Amniotic stem cell (primary cell): ENCODE results near the gene PIK3R5.

Experiments
- DNase-seq: peaks from one replicate; lab custom pipeline; 2025; lab: John Stamatoyannopoulos, UW

PIK3R5 gene

GRCh38 chr17:8922451-8922850 lies 43.1 kb downstream of the PIK3R5 start:
- peak; percentile 20 for DNase-seq

GRCh38 chr17:8921147-8921546 lies 44.4 kb downstream of the PIK3R5 start:
- no peak for DNase-seq

GRCh38 chr17:8918807-8919465 lies 46.6 kb downstream of the PIK3R5 start:
- no peak for DNase-seq

GRCh38 chr17:8916466-8916865 lies 49.0 kb downstream of the PIK3R5 start:
- no peak for DNase-seq

GRCh38 chr17:8914554-8914953 lies 51.0 kb downstream of the PIK3R5 start:
- DNase-seq: no peak

- DNase-seq: no peak
Measured at GRCh38 chr17:8913879-8914278, 51.6 kb downstream of the PIK3R5 start.

GRCh38 chr17:8913091-8913490 lies 52.4 kb downstream of the PIK3R5 start:
- DNase-seq: no peak

- DNase-seq: no peak
Measured at GRCh38 chr17:8912084-8912981, 53.2 kb downstream of the PIK3R5 start.

GRCh38 chr17:8910969-8911604 lies 54.4 kb downstream of the PIK3R5 start:
- DNase-seq: no peak

- DNase-seq: no peak
Measured at GRCh38 chr17:8909586-8910270, 55.8 kb downstream of the PIK3R5 start.

GRCh38 chr17:8905331-8905730 lies 60.2 kb downstream of the PIK3R5 start:
- no peak for DNase-seq

GRCh38 chr17:8904686-8905085 lies 60.8 kb downstream of the PIK3R5 start:
- DNase-seq: no peak

- DNase-seq: no peak
Measured at GRCh38 chr17:8904201-8904600, 61.3 kb downstream of the PIK3R5 start.

- no peak for DNase-seq
Measured at GRCh38 chr17:8900626-8901585, 64.6 kb downstream of the PIK3R5 start.

- no peak for DNase-seq
Measured at GRCh38 chr17:8900207-8900606, 65.3 kb downstream of the PIK3R5 start.

GRCh38 chr17:8898636-8899035 lies 66.9 kb downstream of the PIK3R5 start:
- no peak for DNase-seq

- no peak for DNase-seq
Measured at GRCh38 chr17:8898126-8898525, 67.4 kb downstream of the PIK3R5 start.

GRCh38 chr17:8896641-8897635 lies 68.6 kb downstream of the PIK3R5 start:
- DNase-seq: no peak

GRCh38 chr17:8896087-8896486 lies 69.4 kb downstream of the PIK3R5 start:
- DNase-seq: no peak
